ENCODE measurements around the gene REM1.

DNA sequence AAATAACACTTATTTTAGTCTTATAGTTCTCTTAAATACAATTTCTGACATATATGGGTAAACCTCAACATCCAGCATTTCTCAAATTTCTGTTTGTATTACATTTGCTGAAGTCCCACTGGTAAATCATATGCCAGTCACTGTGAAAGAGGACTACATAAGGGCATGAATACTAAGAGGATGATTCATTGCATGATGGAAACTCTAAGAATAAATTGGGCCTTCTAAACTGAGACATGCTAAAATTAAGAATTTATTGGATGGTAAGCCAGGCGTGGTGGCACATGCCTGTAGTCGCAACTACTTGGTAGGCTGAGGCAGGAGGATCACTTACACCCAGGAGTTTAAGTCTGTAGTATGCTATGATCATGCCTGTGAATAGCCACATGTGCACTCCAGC, 22.5 kb upstream of the REM1 start:
- no peak for TF ChIP-seq CTCF (IDR thresholded peaks at IDR 0.05 in 8 of 11, conservative IDR thresholded peaks at IDR 0.05 in 3 of 11)
- no peak for TF ChIP-seq POLR2A (IDR thresholded peaks at IDR 0.05)
- no peak for TF ChIP-seq POLR2AphosphoS5 (IDR thresholded peaks at IDR 0.05)
